Measurements from ENCODE around the gene ASTN2.

GRCh38 chr9:116658265-116658664 lies 756.6 kb downstream of the ASTN2 start:
- TF ChIP-seq CTCF (IDR thresholded peaks at IDR 0.05) (no peak), POLR2A (IDR thresholded peaks at IDR 0.05) (no peak)

Measured in Peyer's patch (tissue), 4 donors.